Spleen (tissue), 13 donors: ENCODE measurements around the gene EPM2A. TPM values are rescaled to one million over a fixed set of nuclear protein-coding genes. Genes with fewer than 3 reads are reported as not detected.

Experiments
- DNase-seq: peaks from one replicate; pipeline ENCODE4 v3.0.0-alpha.2; 2020
- H3K27ac ChIP-seq, 8 donors: fragments of 200-600 bp; sonication (generic) in 7 of 8; 1 replicate in 4 of 8; 2 replicates in 4 of 8; pipeline versions ENCODE4 v1.5.0 to v1.8.0; 2016 to 2021; ENCODE audit warnings: inconsistent platforms in 4 of 8, mild to moderate bottlenecking in 4 of 8, moderate library complexity in 1 of 8
- H3K27me3 ChIP-seq, 7 donors: fragments of 200-600 bp; sonication (generic) in 6 of 7; replicated peaks in 1 of 7; 1 replicate in 4 of 7; 2 replicates in 3 of 7; pipeline versions ENCODE4 v1.5.0 to v1.8.0; 2016 to 2021; ENCODE audit warnings: inconsistent platforms in 3 of 7, mild to moderate bottlenecking in 1 of 7
- H3K36me3 ChIP-seq, 6 donors: fragments of 200-600 bp; sonication (generic) in 5 of 6; 1 replicate in 4 of 6; 2 replicates in 2 of 6; pipeline versions ENCODE4 v1.5.0 to v1.8.0; 2016 to 2021; ENCODE audit warnings: inconsistent platforms in 2 of 6
- H3K4me1 ChIP-seq, 6 donors: fragments of 200-600 bp; sonication (generic) in 5 of 6; 1 replicate in 3 of 6; 2 replicates in 3 of 6; pipeline versions ENCODE4 v1.5.0 to v1.8.0; 2016 to 2021; ENCODE audit warnings: inconsistent platforms in 3 of 6
- H3K4me3 ChIP-seq, 8 donors: fragments of 200-600 bp; sonication (generic) in 7 of 8; 1 replicate in 4 of 8; 2 replicates in 4 of 8; pipeline versions ENCODE4 v1.5.0 to v1.8.0; 2016 to 2021; ENCODE audit warnings: inconsistent platforms in 4 of 8, mild to moderate bottlenecking in 4 of 8, moderate library complexity in 2 of 8
- H3K9me3 ChIP-seq, 8 donors: fragments of 200-600 bp; sonication (generic) in 7 of 8; 1 replicate in 4 of 8; 2 replicates in 4 of 8; pipeline versions ENCODE4 v1.5.0 to v1.8.0; 2016 to 2021; ENCODE audit warnings: inconsistent platforms in 4 of 8
- POLR2A ChIP-seq, 3 donors: fragments of 450-650 bp; IDR thresholded peaks; one replicate each; pipeline ENCODE4 v1.5.1; 2017; ENCODE audit warnings: antibody characterized with exemption in 3 of 3, mild to moderate bottlenecking in 1 of 3
- POLR2AphosphoS5 ChIP-seq, 3 donors: sonication (generic); formaldehyde crosslinking; IDR thresholded peaks; one replicate each; pipeline ENCODE4 v1.5.1; 2017; ENCODE audit warnings: antibody characterized with exemption in 3 of 3
- WGBS, 5 donors: extraction: QIAGEN DNeasy Blood & Tissue Kit in 3 of 5; methylation state at CpG; one replicate each; pipeline versions ENCODE4 v1.1.5 to v1.1.7; 2013 to 2018; 5-methylcytosine and 5-hydroxymethylcytosine counted together
- intact Hi-C: fragments of 100-400 bp; cut with DNase I; formaldehyde crosslinking; loops from one replicate; pipeline ENCODE4 v1.15.0; 2023; ENCODE audit warnings: low total_unique reads
- long read RNA-seq, 2 donors: transcript quantifications; one replicate each; lab custom pipeline, GENCODE V29; 2026
- polyA plus RNA-seq, 3 donors: library from polyadenylated mRNA; stranded (reverse); fragments of 200-250 nt; gene quantifications; one replicate each; pipeline ENCODE4 v1.2.1, GENCODE V29; 2013
- total RNA-seq, 7 donors: library from RNA; depleted of rRNA in 3 of 7; stranded (reverse); fragments of >200 nt in 3 of 7; fragmentation: NEBNext Ultra II Directional in 4 of 7; extraction: Animal tissue kit (Norgen Biotek cat#: 25700) in 4 of 7; gene quantifications; one replicate each; pipeline versions ENCODE4 v1.1.0 to v1.2.1, GENCODE V29; 2016 to 2021
- TF ChIP-seq, protein P1 (sequence below), 11 experiments: fragments of 200-600 bp in 7 of 11; fragments of 450-650 bp in 4 of 11; sonication (generic) in 4 of 11; IDR thresholded peaks in 8 of 11; conservative IDR thresholded peaks in 3 of 11; 1 replicate in 7 of 11; 2 replicates in 4 of 11; pipeline versions ENCODE4 v1.4.0 to v1.8.0; 2016 to 2021; ENCODE audit warnings: antibody characterized with exemption in 11 of 11, inconsistent platforms in 4 of 11, mild to moderate bottlenecking in 1 of 11
- donor health status: healthy with polysubstance abuse.
- donor health status: DM: no; HTN: no; CAD: no; lungs with moderate emphysema.
- donor health status: DM: no; HTN: no; CAD: no.
- donor health status: Bipolar disorder and iron deficiency.
- donor health status: healthy.
- donor health status: DM: no; HTN: no; CAD: no.
- donor health status: DM: yes; HTN: yes; CAD: no.

EPM2A gene
- total RNA-seq (10 to 100 TPM in 2 of 7 donors, 1 to 10 TPM in 5; 7.5 to 15.5 (median 9.2) TPM), polyA plus RNA-seq (1 to 10 TPM; 4.3 to 4.9 (median 4.5) TPM)
- long read RNA-seq, donor 1, full-length matches to known transcripts, result 6 of 6 reads
- long read RNA-seq, donor 1, partial matches to known transcripts, result 0 of 6 reads
- long read RNA-seq, donor 1, other reads (novel, unspliced or antisense), result 0 of 6 reads
- long read RNA-seq, donor 2, full-length matches to known transcripts, result 3 of 3 reads
- long read RNA-seq, donor 2, partial matches to known transcripts, result 0 of 3 reads
- long read RNA-seq, donor 2, other reads (novel, unspliced or antisense), result 0 of 3 reads

DNA sequence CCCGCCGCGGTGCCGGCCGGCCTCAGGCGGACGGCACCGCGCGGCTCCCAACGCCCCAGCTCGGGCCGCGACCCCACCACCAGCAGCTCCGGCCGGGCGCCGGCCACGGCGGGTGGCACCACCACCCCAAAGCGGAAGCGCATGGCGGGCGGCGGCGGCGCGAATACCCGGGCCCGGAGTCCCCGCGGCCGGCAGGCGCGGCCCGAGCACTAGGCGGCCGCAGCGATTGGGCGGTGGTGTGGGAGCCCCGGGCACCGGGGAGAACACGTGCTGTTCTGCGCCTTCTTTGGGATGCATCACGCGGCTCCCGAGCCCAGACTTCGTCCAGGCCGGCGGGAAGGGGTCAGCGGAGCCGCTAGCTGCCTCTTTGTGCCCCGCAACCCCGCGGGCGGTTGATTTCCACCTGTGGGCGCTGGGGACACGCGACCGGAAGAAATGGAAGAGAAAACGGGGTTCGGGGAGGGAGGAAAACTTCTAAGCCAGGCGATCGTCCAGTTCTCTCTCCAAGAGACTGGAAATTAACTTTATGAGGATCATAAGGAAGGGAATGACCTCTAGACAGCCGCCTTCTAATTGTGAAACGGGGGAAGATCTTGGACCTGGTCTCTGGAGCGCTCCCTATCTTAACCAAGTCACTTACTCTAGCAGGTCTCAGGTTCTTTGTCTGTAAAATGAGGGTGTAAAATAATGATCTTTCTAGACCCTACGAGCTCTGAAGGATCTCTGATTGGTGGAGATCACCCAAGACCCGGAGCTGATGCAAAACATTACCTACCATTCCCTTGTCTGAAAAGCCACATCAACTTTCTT is at the start of gene EPM2A:
Gene EPM2A, minus strand, starts transcription at position 165 of the 810 bp plus-strand sequence. Its CDS starts 22 bp downstream, at position 143.
- Histone ChIP-seq H3K27me3 (no peaks in the 10 kb centered on the region), H3K4me3 (peak within 1 kb of the TSS; percentile 45 to 96 (median 80)), H3K27ac (peak within 1 kb of the TSS; percentile 81 to 98 (median 94)), H3K4me1 (peaks cover 7 to 44% (median 23%) of the 10 kb centered on the region in 6 donors), H3K36me3 (no peaks in the 10 kb centered on the region), H3K9me3 (no peaks in the 10 kb centered on the region)
- intact Hi-C loops, result no loop called here
- TF ChIP-seq, protein P1, sequence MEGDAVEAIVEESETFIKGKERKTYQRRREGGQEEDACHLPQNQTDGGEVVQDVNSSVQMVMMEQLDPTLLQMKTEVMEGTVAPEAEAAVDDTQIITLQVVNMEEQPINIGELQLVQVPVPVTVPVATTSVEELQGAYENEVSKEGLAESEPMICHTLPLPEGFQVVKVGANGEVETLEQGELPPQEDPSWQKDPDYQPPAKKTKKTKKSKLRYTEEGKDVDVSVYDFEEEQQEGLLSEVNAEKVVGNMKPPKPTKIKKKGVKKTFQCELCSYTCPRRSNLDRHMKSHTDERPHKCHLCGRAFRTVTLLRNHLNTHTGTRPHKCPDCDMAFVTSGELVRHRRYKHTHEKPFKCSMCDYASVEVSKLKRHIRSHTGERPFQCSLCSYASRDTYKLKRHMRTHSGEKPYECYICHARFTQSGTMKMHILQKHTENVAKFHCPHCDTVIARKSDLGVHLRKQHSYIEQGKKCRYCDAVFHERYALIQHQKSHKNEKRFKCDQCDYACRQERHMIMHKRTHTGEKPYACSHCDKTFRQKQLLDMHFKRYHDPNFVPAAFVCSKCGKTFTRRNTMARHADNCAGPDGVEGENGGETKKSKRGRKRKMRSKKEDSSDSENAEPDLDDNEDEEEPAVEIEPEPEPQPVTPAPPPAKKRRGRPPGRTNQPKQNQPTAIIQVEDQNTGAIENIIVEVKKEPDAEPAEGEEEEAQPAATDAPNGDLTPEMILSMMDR (IDR thresholded peaks at IDR 0.05 in 8 of 11, conservative IDR thresholded peaks at IDR 0.05 in 3 of 11), result peak in 5 of 11 experiments; percentile 9 to 24 (median 12)
- TF ChIP-seq POLR2A (IDR thresholded peaks at IDR 0.05) (peak in 1 of 3 donors; percentile 43), POLR2AphosphoS5 (IDR thresholded peaks at IDR 0.05) (peak; percentile 69 to 80 (median 77))
- 0 to 1% (median 0%) methylated on average over 31 to 69 of the region's 69 CpGs for WGBS, 5 donors
- peak; percentile 96 for DNase-seq

DNA sequence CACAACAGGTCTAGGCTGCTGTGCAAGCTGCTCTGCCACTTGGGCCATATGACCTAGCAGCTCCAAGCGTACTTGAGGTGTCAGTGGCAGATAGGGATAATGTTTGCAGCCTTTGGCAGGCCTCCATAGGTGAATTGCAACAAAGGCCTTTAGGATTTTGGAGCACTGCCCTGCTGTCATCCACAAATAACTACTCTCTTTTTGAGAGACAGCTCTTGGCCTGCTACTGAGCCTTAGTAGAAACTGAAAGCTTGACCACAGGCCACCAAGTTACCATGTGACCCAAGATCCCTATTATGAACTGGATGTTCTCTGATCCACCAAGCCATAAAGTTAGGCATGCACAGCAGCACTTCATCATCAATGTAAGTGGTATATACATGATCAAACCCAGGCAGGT is 49.4 kb upstream of the EPM2A start:
- WGBS, 5 donors, result 79 to 100% (median 95%) methylated on average over 1 of the region's 1 CpG
- peaks cover 0 to 9% (median 1%) of the 10 kb centered on the region in 8 donors for H3K9me3 ChIP-seq
- H3K27me3 ChIP-seq, result no peaks in the 10 kb centered on the region
- intact Hi-C loops, result no loop called here
- no peak for DNase-seq
- H3K4me1 ChIP-seq, result no peaks in the 10 kb centered on the region
- TF ChIP-seq POLR2AphosphoS5 (IDR thresholded peaks at IDR 0.05), result no peak
- TF ChIP-seq, protein P1 (IDR thresholded peaks at IDR 0.05 in 8 of 11, conservative IDR thresholded peaks at IDR 0.05 in 3 of 11), result no peak
- no peak for TF ChIP-seq POLR2A (IDR thresholded peaks at IDR 0.05)
- no peak overlapping the region for H3K4me3 ChIP-seq
- H3K36me3 ChIP-seq, result peaks cover 0 to 12% (median 0%) of the 10 kb centered on the region in 6 donors
- no peak overlapping the region for H3K27ac ChIP-seq

DNA sequence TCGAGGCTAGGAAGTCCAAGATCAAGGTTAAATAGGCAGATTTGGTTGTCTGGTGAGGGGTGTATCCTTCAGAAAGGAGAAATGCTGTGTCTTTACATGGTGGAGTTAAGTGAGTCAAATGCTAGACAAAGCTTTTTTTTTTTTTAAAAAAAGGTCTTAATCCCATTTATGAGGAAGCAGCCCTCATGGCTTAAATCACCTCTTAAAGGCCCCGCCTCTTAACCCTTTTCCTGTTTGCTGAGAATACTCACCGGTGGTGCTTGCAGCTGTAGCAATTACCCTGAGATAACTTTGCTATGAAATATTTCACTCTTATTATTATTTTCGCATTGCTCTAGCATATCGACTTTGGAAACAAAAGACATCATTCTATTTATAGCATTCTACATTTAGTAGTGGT is 48.5 kb upstream of the EPM2A start:
- no peaks in the 10 kb centered on the region for H3K4me1 ChIP-seq
- H3K27ac ChIP-seq, result no peak overlapping the region
- WGBS, 5 donors, result 61 to 69% (median 67%) methylated on average over 5 of the region's 5 CpGs
- H3K9me3 ChIP-seq, result peaks cover 0 to 10% (median 0%) of the 10 kb centered on the region in 8 donors
- H3K4me3 ChIP-seq, result no peak overlapping the region
- DNase-seq, result no peak
- H3K36me3 ChIP-seq, result peaks cover 0 to 12% (median 0%) of the 10 kb centered on the region in 6 donors
- no peaks in the 10 kb centered on the region for H3K27me3 ChIP-seq
- intact Hi-C loops, result no loop called here
- no peak for TF ChIP-seq POLR2A (IDR thresholded peaks at IDR 0.05)
- no peak for TF ChIP-seq POLR2AphosphoS5 (IDR thresholded peaks at IDR 0.05)
- TF ChIP-seq, protein P1 (IDR thresholded peaks at IDR 0.05 in 8 of 11, conservative IDR thresholded peaks at IDR 0.05 in 3 of 11), result no peak

DNA sequence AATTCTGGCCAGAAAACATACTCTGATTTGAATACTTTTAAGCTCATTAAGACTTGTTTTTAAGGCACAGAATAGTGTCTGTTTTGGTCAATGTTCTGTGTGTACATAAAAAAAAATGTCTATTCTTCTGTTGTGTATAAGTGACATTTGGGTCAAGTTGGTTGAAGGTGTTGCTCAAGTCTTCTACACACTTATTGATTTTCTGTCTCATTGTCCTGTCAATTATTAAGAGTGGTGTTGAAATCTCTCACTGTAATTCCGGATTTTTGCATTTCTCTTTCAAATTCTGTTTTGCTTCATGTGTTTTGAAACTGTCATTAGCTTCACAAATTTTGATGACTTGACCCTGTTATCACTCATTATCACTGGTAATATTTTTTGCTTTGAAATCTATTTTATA is 37.5 kb upstream of the EPM2A start:
- H3K27ac ChIP-seq, result no peak overlapping the region
- WGBS, 5 donors, result 80 to 90% (median 83%) methylated on average over 1 of the region's 1 CpG
- TF ChIP-seq POLR2AphosphoS5 (IDR thresholded peaks at IDR 0.05), result no peak
- TF ChIP-seq, protein P1 (IDR thresholded peaks at IDR 0.05 in 8 of 11, conservative IDR thresholded peaks at IDR 0.05 in 3 of 11), result no peak
- no peak for TF ChIP-seq POLR2A (IDR thresholded peaks at IDR 0.05)
- no peak for DNase-seq
- intact Hi-C loops, result no loop called here
- H3K9me3 ChIP-seq, result peaks cover 0 to 27% (median 0%) of the 10 kb centered on the region in 8 donors
- no peaks in the 10 kb centered on the region for H3K27me3 ChIP-seq
- H3K4me3 ChIP-seq, result no peak overlapping the region
- no peaks in the 10 kb centered on the region for H3K36me3 ChIP-seq
- H3K4me1 ChIP-seq, result no peaks in the 10 kb centered on the region
